DMS 273 (cell line): Measurements from ENCODE around the gene CLECL1.
"Not testable (repeated sequence)": the region's sequence is repeated elsewhere in the genome, so short reads cannot be mapped to it uniquely, and the experiment has no call there.

Source experiments
- DNase-seq: peaks from one replicate; lab custom pipeline; 2025; ENCODE audit not compliant: unreplicated experiment; lab: John Stamatoyannopoulos, UW

The CLECL1 gene

GRCh38 chr12:9698681-9699080 is 34.2 kb downstream of the CLECL1 start:
- no peak for DNase-seq

GRCh38 chr12:9697619-9698018 is 35.3 kb downstream of the CLECL1 start:
- no peak for DNase-seq

GRCh38 chr12:9695661-9696060 is 37.2 kb downstream of the CLECL1 start:
- DNase-seq = not testable (repeated sequence)

- DNase-seq = not testable (repeated sequence)
Measured at GRCh38 chr12:9695150-9695549, 37.7 kb downstream of the CLECL1 start.

GRCh38 chr12:9694241-9694640 is 38.7 kb downstream of the CLECL1 start:
- no peak for DNase-seq

GRCh38 chr12:9692909-9693308 is 40.0 kb downstream of the CLECL1 start:
- no peak for DNase-seq

- DNase-seq = no peak
Measured at GRCh38 chr12:9687228-9687627, 45.7 kb downstream of the CLECL1 start.

- DNase-seq = no peak
Measured at GRCh38 chr12:9685915-9686314, 47.0 kb downstream of the CLECL1 start.

- DNase-seq = not testable (repeated sequence)
Measured at GRCh38 chr12:9685366-9685765, 47.5 kb downstream of the CLECL1 start.

- DNase-seq = not testable (repeated sequence)
Measured at GRCh38 chr12:9682949-9683348, 49.9 kb downstream of the CLECL1 start.

- not testable (repeated sequence) for DNase-seq
Measured at GRCh38 chr12:9682508-9682907, 50.4 kb downstream of the CLECL1 start.

- DNase-seq = no peak
Measured at GRCh38 chr12:9674226-9674590, 58.7 kb downstream of the CLECL1 start.

- peak; percentile 37 for DNase-seq
Measured at GRCh38 chr12:9673404-9674225, 59.3 kb downstream of the CLECL1 start.
